ENCODE data around the gene FMO2. TPM values are rescaled to one million over a fixed set of nuclear protein-coding genes. Genes with fewer than 3 reads are reported as not detected.

Gene FMO2
- total and polyA plus RNA-seq, 2 of the 8 experiments (the other 6 are each of a cell fraction or from before 2014, with no cell fraction given) = not detected

DNA sequence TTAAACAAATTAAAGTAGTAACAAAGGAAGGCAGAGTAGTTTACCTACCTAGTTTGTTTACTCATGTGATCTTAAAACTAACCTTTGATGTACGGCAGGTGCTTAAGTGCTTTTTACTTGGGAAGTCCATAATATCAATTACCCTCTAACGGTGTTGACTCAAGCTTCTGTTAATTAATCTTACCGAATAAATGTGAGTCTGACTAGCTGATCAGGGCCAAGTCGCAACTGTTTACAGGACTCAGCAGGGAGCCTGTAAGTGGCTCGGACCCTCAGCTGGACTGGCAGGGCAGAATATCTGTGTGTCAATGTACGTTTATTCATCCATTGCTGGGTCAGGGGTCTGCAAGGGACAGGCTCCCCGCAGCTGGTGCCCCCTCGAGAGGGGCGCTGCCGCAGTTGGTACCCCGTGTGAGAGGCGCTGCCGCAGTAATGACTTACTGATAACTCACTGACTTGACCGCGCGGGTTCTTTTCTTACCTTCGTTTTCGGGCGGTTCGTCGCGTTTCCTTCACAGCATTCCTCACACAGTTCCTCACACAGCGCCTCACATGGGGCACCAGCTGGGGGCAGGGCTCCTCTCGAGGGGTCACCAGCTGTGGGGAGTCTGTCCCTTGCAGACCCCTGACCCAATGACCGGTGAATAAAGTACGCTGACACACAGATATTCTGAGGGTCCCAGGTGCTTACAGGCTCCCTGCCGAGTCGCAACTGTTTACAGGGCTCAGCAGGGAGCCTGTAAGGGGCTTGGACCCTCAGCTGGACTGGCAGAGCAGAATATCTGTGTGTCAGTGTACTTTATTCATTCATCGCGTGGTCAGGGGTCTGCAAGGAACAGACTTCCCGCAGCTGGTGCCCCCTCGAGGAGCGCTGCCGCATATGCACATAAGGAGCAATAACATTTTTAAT is 66.2 kb downstream of the FMO2 start (continued):
- no peak for TF ChIP-seq MAFK (IDR thresholded peaks at IDR 0.05; ENCODE audit: low read depth, low read length)
- TF ChIP-seq ATF2 (IDR thresholded peaks at IDR 0.05; ENCODE audit: low read length) = no peak
- no peak for TF ChIP-seq HDAC6 (IDR thresholded peaks at IDR 0.05; ENCODE audit: low read depth, low read length)
- no peak for TF ChIP-seq SRF (IDR thresholded peaks at IDR 0.05; ENCODE audit: low read depth, low read length)
- no peak for TF ChIP-seq CHD2 (IDR thresholded peaks at IDR 0.05; ENCODE audit: low read length)
- no peak for TF ChIP-seq RFX5 (IDR thresholded peaks at IDR 0.05; ENCODE audit: borderline replicate concordance, low read depth, low read length)
- TF ChIP-seq SP1 (IDR thresholded peaks at IDR 0.05; ENCODE audit: low read depth, low read length) = no peak
- no peak for TF ChIP-seq SIN3A (conservative IDR thresholded peaks at IDR 0.05 in 1 of 2, IDR thresholded peaks at IDR 0.05 in 1 of 2; ENCODE audit: low read depth in 1 of 2, low read length in 2 of 2)
- TF ChIP-seq CBX8 (IDR thresholded peaks at IDR 0.05; ENCODE audit: borderline replicate concordance, low read depth, low read length) = no peak
- TF ChIP-seq RAD21 (IDR thresholded peaks at IDR 0.05 in 1 of 2, conservative IDR thresholded peaks at IDR 0.05 in 1 of 2; ENCODE audit: low read depth in 2 of 2, low read length in 2 of 2) = peak; percentile 14 to 39; a peak in 2 of 4 replicates
- TF ChIP-seq, protein P1, sequence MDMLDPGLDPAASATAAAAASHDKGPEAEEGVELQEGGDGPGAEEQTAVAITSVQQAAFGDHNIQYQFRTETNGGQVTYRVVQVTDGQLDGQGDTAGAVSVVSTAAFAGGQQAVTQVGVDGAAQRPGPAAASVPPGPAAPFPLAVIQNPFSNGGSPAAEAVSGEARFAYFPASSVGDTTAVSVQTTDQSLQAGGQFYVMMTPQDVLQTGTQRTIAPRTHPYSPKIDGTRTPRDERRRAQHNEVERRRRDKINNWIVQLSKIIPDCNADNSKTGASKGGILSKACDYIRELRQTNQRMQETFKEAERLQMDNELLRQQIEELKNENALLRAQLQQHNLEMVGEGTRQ (IDR thresholded peaks at IDR 0.05; ENCODE audit: low read length) = no peak
- TF ChIP-seq, protein P2, sequence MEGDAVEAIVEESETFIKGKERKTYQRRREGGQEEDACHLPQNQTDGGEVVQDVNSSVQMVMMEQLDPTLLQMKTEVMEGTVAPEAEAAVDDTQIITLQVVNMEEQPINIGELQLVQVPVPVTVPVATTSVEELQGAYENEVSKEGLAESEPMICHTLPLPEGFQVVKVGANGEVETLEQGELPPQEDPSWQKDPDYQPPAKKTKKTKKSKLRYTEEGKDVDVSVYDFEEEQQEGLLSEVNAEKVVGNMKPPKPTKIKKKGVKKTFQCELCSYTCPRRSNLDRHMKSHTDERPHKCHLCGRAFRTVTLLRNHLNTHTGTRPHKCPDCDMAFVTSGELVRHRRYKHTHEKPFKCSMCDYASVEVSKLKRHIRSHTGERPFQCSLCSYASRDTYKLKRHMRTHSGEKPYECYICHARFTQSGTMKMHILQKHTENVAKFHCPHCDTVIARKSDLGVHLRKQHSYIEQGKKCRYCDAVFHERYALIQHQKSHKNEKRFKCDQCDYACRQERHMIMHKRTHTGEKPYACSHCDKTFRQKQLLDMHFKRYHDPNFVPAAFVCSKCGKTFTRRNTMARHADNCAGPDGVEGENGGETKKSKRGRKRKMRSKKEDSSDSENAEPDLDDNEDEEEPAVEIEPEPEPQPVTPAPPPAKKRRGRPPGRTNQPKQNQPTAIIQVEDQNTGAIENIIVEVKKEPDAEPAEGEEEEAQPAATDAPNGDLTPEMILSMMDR (IDR thresholded peaks at IDR 0.05; ENCODE audit: control extremely low read depth in 1 of 3, insufficient read depth in 1 of 3, low read depth in 1 of 3, low read length in 3 of 3) = peak; percentile 20 to 66 (median 59); a peak in 3 of 4 replicates
- TF ChIP-seq JUN (IDR thresholded peaks at IDR 0.05; ENCODE audit: low read depth, low read length) = no peak

Data from H1 (cell line).